Measurements from ENCODE around the gene GPR143.

The GPR143 gene

DNA sequence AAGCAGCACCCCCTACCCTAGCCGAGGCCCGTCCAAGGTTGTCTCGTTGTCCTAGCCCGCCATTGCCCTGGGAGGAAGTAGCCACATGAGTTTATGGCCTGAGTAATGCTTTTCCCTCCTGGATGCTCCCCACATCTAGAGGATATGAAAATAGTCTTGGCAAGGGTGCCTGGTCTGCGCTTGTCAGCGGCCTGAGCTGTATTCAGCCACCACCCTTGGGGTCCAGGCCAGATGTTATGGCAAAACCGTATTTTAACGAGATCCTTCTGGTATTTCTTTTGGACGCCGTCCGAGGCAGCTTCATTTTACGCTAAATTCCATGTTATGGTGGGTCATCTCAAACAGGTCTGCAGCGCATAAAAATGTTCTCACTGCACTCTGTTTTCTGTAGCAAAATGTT, 89.3 kb downstream of the GPR143 start:
- H3K9ac ChIP-seq (ENCODE audit: low read depth, low read length) = no peak overlapping the region
- no peaks in the 10 kb centered on the region for H3K36me3 ChIP-seq (ENCODE audit: insufficient read depth, low read length)
- no peaks in the 10 kb centered on the region for H3K27me3 ChIP-seq (ENCODE audit: insufficient read depth, low read length, poor library complexity)
- no peak for ATAC-seq (ENCODE audit: insufficient read depth, low read depth)
- no peak overlapping the region for H2AFZ ChIP-seq (ENCODE audit: low read depth, low read length)
- H3K4me2 ChIP-seq (ENCODE audit: insufficient read depth, low read length) = no peak overlapping the region
- no peaks in the 10 kb centered on the region for H3K79me2 ChIP-seq (ENCODE audit: insufficient read depth, low read length)
- H3K4me3 ChIP-seq (ENCODE audit: low read depth in 1 of 2, low read length in 2 of 2) = no peak overlapping the region
- DNase-seq = no peak
- no peaks in the 10 kb centered on the region for H3K9me3 ChIP-seq (ENCODE audit: insufficient read depth, low read length, severe bottlenecking)
- TF ChIP-seq, protein P1, sequence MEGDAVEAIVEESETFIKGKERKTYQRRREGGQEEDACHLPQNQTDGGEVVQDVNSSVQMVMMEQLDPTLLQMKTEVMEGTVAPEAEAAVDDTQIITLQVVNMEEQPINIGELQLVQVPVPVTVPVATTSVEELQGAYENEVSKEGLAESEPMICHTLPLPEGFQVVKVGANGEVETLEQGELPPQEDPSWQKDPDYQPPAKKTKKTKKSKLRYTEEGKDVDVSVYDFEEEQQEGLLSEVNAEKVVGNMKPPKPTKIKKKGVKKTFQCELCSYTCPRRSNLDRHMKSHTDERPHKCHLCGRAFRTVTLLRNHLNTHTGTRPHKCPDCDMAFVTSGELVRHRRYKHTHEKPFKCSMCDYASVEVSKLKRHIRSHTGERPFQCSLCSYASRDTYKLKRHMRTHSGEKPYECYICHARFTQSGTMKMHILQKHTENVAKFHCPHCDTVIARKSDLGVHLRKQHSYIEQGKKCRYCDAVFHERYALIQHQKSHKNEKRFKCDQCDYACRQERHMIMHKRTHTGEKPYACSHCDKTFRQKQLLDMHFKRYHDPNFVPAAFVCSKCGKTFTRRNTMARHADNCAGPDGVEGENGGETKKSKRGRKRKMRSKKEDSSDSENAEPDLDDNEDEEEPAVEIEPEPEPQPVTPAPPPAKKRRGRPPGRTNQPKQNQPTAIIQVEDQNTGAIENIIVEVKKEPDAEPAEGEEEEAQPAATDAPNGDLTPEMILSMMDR (IDR thresholded peaks at IDR 0.05; ENCODE audit: borderline replicate concordance, extremely low read depth, low read length, poor library complexity, severe bottlenecking) = no peak
- no peak for TF ChIP-seq EZH2 (IDR thresholded peaks at IDR 0.05; ENCODE audit: borderline replicate concordance, low read depth, low read length, severe bottlenecking)
- no peaks in the 10 kb centered on the region for H3K4me1 ChIP-seq (ENCODE audit: insufficient read depth, low read length)
- H4K20me1 ChIP-seq (ENCODE audit: insufficient read depth, low read length) = no peaks in the 10 kb centered on the region
- H3K27ac ChIP-seq (ENCODE audit: low read length) = no peak overlapping the region
